Fibroblast of the aortic adventitia (primary cell): ENCODE results near the gene SYTL1. TPM values are rescaled to one million over a fixed set of nuclear protein-coding genes. Genes with fewer than 3 reads are reported as not detected.

Source experiments
- DNase-seq: peaks from one replicate; pipeline ENCODE4 v3.0.0-alpha.2; 2010; ENCODE audit warnings: low read depth
- H3K4me3 ChIP-seq: 2 replicates; pipeline ENCODE4 v1.5.1; 2011; ENCODE audit warnings: low read depth, mild to moderate bottlenecking, control low read depth, low read length, moderate library complexity
- total RNA-seq: library from RNA; depleted of rRNA; stranded (reverse); fragments of >200 nt; gene quantifications from 2 replicates; pipeline ENCODE4 v1.2.3, GENCODE V29; 2012; ENCODE audit warnings: low replicate concordance
- TF ChIP-seq, protein P1 (sequence below): IDR thresholded peaks from 2 replicates; pipeline ENCODE4 v1.5.1; 2011; ENCODE audit warnings: mild to moderate bottlenecking, low read length, control low read depth, inconsistent platforms; ENCODE audit not compliant: insufficient read depth

The SYTL1 gene, protein sequence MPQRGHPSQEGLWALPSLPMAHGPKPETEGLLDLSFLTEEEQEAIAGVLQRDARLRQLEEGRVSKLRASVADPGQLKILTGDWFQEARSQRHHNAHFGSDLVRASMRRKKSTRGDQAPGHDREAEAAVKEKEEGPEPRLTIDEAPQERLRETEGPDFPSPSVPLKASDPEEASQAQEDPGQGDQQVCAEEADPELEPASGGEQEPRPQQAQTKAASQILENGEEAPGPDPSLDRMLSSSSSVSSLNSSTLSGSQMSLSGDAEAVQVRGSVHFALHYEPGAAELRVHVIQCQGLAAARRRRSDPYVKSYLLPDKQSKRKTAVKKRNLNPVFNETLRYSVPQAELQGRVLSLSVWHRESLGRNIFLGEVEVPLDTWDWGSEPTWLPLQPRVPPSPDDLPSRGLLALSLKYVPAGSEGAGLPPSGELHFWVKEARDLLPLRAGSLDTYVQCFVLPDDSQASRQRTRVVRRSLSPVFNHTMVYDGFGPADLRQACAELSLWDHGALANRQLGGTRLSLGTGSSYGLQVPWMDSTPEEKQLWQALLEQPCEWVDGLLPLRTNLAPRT
- 0.09 TPM in 1 of 2 replicates, not detected in the other for total RNA-seq

DNA sequence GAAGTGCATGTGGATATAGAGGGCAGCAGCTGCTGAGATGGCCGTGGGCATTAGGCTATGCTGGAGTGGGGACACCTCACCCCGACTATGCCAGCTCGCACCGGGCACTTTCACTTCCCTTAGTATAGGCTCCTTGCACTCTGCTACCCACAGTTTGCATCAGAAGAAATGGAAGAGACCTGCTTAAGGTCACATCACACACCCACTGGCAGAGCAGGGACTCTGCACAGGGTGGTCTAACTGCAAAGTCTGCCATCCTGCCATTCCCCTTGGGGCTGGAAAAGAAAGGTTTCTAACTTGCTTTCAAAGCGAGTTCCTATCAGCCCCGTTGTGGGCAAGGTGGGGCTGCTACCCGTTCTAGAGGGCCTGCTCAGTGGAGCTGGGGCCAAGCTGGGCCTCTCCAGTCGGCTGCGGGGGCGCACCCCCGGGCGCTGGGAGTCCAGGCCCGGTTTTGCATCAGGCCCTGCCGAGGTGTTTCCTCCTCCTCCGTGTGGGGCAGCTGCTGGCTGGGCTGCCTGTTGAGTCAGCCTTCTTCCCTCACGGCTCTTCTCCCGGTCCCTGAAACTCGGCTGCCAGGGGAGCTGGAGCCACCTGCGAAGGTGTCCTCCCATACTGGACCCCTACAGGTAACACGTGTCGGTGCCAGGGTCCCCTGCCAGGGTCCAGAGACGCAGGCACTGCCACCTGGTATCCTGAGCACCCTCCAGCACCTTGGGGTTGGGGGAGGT, at the start of gene SYTL1:
Gene SYTL1 (plus strand): TSS at position 498 of the 728 bp plus-strand sequence. CDS start 3,313 bp downstream, outside the sequence.
- TF ChIP-seq, protein P1, sequence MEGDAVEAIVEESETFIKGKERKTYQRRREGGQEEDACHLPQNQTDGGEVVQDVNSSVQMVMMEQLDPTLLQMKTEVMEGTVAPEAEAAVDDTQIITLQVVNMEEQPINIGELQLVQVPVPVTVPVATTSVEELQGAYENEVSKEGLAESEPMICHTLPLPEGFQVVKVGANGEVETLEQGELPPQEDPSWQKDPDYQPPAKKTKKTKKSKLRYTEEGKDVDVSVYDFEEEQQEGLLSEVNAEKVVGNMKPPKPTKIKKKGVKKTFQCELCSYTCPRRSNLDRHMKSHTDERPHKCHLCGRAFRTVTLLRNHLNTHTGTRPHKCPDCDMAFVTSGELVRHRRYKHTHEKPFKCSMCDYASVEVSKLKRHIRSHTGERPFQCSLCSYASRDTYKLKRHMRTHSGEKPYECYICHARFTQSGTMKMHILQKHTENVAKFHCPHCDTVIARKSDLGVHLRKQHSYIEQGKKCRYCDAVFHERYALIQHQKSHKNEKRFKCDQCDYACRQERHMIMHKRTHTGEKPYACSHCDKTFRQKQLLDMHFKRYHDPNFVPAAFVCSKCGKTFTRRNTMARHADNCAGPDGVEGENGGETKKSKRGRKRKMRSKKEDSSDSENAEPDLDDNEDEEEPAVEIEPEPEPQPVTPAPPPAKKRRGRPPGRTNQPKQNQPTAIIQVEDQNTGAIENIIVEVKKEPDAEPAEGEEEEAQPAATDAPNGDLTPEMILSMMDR = no peak
- H3K4me3 ChIP-seq = no peak within 1 kb of the TSS
- peak; percentile 44 for DNase-seq

DNA sequence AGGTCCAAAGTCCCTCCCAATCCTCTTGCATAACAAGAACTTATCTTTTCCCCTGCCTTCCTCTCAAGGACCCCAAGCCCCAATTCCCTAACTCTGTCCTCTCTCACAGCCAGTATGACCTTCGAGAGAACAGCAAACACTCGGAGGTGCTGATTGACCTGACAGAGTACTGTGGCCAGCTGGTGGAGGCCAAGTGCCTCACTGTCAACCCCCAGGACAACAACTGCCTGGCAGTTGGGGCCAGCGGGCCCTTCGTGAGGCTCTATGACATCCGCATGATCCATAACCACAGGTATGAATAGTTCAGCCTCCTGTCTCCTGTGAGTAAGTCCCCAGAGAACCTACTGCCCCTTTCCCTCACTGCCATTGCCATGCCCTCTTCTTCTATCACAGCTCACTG, 49.7 kb upstream of the SYTL1 start:
- TF ChIP-seq, protein P1 = no peak
- DNase-seq = no peak
- H3K4me3 ChIP-seq = no peak overlapping the region

GRCh38 chr1:27293915-27294314, 47.9 kb upstream of the SYTL1 start:
- TF ChIP-seq, protein P1 = no peak
- H3K4me3 ChIP-seq = no peak overlapping the region
- no peak for DNase-seq

DNA sequence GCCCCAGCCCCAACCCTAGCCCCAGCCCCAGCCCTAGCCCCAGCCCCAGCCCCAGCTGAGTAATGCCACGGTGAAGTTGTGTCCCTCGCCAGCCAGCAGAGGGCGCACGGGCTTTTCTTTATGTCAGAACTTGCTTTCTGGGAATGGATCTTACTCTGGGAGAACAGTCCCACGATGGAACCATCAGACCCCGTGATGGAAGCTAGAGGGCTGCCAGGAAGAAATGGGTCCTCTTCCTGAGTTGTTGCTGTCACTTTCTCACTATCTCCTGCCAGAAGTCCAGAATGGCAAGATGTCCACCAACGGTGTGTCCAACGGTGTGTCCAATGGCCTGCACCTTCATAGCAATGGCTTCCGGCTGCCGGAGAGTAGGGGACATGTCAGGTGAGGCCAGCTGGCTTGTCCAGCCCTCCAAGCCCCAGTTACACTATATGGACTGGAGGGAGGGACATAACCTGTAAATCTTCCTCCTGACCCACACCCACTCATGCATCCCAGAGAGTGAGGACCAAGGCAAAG, 45.0 kb upstream of the SYTL1 start:
- H3K4me3 ChIP-seq = no peak overlapping the region

DNA sequence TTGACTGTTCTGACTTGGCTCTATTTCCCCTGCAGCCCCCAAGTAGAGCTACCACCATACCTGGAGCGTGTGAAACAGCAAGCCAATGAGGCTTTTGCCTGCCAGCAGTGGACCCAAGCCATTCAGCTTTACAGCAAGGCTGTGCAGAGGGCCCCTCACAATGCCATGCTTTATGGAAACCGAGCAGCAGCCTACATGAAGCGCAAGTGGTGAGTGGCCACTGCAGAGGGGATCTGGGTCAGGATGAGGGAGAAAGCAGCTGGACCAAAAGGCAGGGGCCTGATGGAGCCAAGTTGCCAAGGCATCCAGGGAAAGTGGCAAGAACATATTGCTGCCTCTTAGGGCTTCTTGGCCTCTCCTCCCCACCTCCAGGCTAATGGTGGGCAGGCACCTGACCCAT, 43.9 kb upstream of the SYTL1 start:
- DNase-seq = no peak
- TF ChIP-seq, protein P1 = no peak
- H3K4me3 ChIP-seq = no peak overlapping the region

More for the DNA sequence above, 45.0 kb upstream of the SYTL1 start:
- DNase-seq = peak; percentile 60
- TF ChIP-seq, protein P1 = peak; percentile 80

DNA sequence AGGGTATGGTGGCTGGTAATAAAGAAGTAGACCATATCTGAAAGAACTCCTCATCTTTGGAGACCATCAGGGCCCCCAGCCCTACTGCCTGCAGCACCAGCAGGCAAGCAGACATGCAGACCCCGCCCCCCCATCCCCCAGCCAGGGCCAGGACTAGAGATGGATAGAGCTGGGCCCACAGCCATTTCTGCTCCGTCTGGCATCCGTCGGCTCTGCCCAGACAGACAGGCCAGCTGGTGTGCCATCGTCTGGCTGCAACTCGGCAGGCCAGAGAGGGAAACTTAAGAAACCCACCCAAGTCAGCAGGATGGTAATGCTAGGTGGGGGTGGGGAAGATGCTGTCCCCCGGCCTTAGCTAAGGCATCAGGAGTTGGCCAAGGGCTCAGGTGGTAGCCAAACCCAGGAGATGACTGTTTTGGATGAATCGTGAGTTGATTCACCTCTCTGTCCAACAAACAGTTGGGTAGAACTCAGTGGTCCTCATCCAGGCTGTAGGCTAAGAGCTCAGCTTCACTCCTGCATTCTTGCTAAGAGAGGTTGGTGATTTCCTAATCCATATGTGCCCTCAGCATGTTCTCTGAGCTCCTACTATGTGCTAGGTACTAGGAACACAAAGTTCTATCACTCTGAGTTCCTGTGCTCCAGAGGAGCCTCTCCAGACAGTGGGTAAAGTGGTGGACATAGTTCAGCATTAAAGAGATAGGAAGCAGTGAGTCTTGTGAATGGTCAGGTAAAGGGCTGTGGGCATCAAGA, 43.0 kb upstream of the SYTL1 start:
- no peak overlapping the region for H3K4me3 ChIP-seq
- TF ChIP-seq, protein P1 = no peak
- DNase-seq = no peak
